CD4-positive, alpha-beta T cell (primary cell): ENCODE measurements around the gene DNAAF5. TPM values are rescaled to one million over a fixed set of nuclear protein-coding genes. Genes with fewer than 3 reads are reported as not detected.
"Not testable (repeated sequence)": the region's sequence is repeated elsewhere in the genome, so short reads cannot be mapped to it uniquely, and the experiment has no call there.

Source experiments
- ATAC-seq: fragments of 200-7000 bp; cut with Tn5 transposase; one replicate; pipeline ENCODE4 v1.10.0; 2022; ENCODE audit warnings: mild to moderate bottlenecking; ENCODE audit not compliant: poor library complexity
- CTCF ChIA-PET: fragments of 350-600 bp; sonication (Branson Sonifier 250); formaldehyde crosslinking; loops from one replicate; lab custom pipeline; 2021; ENCODE audit warnings: antibody characterized with exemption, inconsistent platforms; lab: Charles Lee
- POLR2A ChIA-PET: fragments of 350-600 bp; sonication (Branson Sonifier 250); formaldehyde crosslinking; loops from one replicate; lab custom pipeline; 2021; ENCODE audit warnings: antibody characterized with exemption, inconsistent platforms; lab: Charles Lee
- DNase-seq, 14 experiments: peaks; one replicate each; pipeline ENCODE4 v3.0.0-alpha.2; 2013 to 2020; ENCODE audit warnings: mixed read lengths in 2 of 14
- H3K27ac ChIP-seq, 2 donors: one replicate each; pipeline versions ENCODE4 v1.5.1 to v1.7.0; 2013; ENCODE audit warnings: low read length in 2 of 2, low read depth in 1 of 2, mild to moderate bottlenecking in 1 of 2
- H3K27me3 ChIP-seq, 2 experiments: 1 replicate in 1 of 2; 2 replicates in 1 of 2; pipeline versions ENCODE4 v1.6.1 to v1.7.0; 2013; ENCODE audit warnings: low read length in 2 of 2, control low read depth in 1 of 2, mild to moderate bottlenecking in 1 of 2, moderate library complexity in 1 of 2; ENCODE audit not compliant: insufficient read depth in 2 of 2, control insufficient read depth in 1 of 2
- H3K36me3 ChIP-seq: one replicate; pipeline ENCODE4 v1.6.1; 2013; ENCODE audit warnings: low read length, control low read depth; ENCODE audit not compliant: insufficient read depth
- H3K4me1 ChIP-seq: one replicate; pipeline ENCODE4 v1.6.1; 2013; ENCODE audit warnings: low read length, control low read depth; ENCODE audit not compliant: insufficient read depth
- H3K4me3 ChIP-seq: one replicate; pipeline ENCODE4 v1.5.1; 2013; ENCODE audit warnings: mild to moderate bottlenecking, low read length, moderate library complexity
- H3K9me3 ChIP-seq, 2 experiments: 1 replicate in 1 of 2; 2 replicates in 1 of 2; pipeline versions ENCODE4 v1.6.1 to v1.7.0; 2013; ENCODE audit warnings: low read length in 2 of 2, mild to moderate bottlenecking in 2 of 2, control low read depth in 1 of 2, moderate library complexity in 1 of 2; ENCODE audit not compliant: control insufficient read depth in 1 of 2, insufficient read depth in 1 of 2
- H3K27ac Mint-ChIP-seq: one replicate; pipeline ENCODE4 v1.8.0; 2020; ENCODE audit warnings: mixed read lengths
- H3K27me3 Mint-ChIP-seq: one replicate; pipeline ENCODE4 v1.8.0; 2021; ENCODE audit warnings: mixed read lengths
- H3K36me3 Mint-ChIP-seq: one replicate; pipeline ENCODE4 v1.8.0; 2021; ENCODE audit warnings: low read depth, mixed read lengths
- H3K4me1 Mint-ChIP-seq: one replicate; pipeline ENCODE4 v1.8.0; 2021; ENCODE audit warnings: low read depth, mixed read lengths
- H3K4me3 Mint-ChIP-seq: one replicate; pipeline ENCODE4 v1.8.0; 2020; ENCODE audit warnings: mild to moderate bottlenecking, mixed read lengths
- H3K9me3 Mint-ChIP-seq: one replicate; pipeline ENCODE4 v1.8.0; 2020; ENCODE audit warnings: mixed read lengths
- intact Hi-C, 2 experiments: fragments of 100-400 bp; cut with DNase I in 1 of 2; cut with micrococcal nuclease in 1 of 2; formaldehyde crosslinking; loops; one replicate each; pipeline versions ENCODE4 v1.15.1 to v1.9.0; 2023 to 2025; cut with DNase I, micrococcal nuclease
- total RNA-seq, 174 experiments: library from RNA in 2 of 174; stranded (reverse) in 2 of 174; gene quantifications; one replicate each; pipeline ENCODE4 v1.2.3 and lab custom pipeline; 2021 to 2026
- TF ChIP-seq, protein P1 (sequence below): fragments of 200-600 bp; IDR thresholded peaks from one replicate; pipeline ENCODE4 v1.8.0; 2022; ENCODE audit warnings: antibody characterized with exemption, mild to moderate bottlenecking

Gene DNAAF5
- total RNA-seq, 2 experiments from 2014 or later, result 4.8 to 6.1 TPM

GRCh38 chr7:803243-803635 is 76.7 kb downstream of the DNAAF5 start:
- CTCF ChIA-PET, result no interaction called here
- H3K36me3 Mint-ChIP-seq, result no peaks in the 10 kb centered on the region
- ATAC-seq (no peak), DNase-seq (no peak)
- intact Hi-C loops, result no loop called here
- H3K4me3 Mint-ChIP-seq, result no peak overlapping the region
- H3K4me1 Mint-ChIP-seq, result no peaks in the 10 kb centered on the region
- H3K9me3 ChIP-seq, result peaks cover 0 to 7% of the 10 kb centered on the region in 2 experiments
- H3K4me1 ChIP-seq, result no peaks in the 10 kb centered on the region
- no peak overlapping the region for H3K27ac Mint-ChIP-seq
- H3K27me3 ChIP-seq, result no peaks in the 10 kb centered on the region
- no peak overlapping the region for H3K27ac ChIP-seq
- H3K4me3 ChIP-seq, result no peak overlapping the region
- H3K27me3 Mint-ChIP-seq, result no peaks in the 10 kb centered on the region
- TF ChIP-seq, protein P1, sequence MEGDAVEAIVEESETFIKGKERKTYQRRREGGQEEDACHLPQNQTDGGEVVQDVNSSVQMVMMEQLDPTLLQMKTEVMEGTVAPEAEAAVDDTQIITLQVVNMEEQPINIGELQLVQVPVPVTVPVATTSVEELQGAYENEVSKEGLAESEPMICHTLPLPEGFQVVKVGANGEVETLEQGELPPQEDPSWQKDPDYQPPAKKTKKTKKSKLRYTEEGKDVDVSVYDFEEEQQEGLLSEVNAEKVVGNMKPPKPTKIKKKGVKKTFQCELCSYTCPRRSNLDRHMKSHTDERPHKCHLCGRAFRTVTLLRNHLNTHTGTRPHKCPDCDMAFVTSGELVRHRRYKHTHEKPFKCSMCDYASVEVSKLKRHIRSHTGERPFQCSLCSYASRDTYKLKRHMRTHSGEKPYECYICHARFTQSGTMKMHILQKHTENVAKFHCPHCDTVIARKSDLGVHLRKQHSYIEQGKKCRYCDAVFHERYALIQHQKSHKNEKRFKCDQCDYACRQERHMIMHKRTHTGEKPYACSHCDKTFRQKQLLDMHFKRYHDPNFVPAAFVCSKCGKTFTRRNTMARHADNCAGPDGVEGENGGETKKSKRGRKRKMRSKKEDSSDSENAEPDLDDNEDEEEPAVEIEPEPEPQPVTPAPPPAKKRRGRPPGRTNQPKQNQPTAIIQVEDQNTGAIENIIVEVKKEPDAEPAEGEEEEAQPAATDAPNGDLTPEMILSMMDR, result no peak
- POLR2A ChIA-PET, result no interaction called here
- H3K9me3 Mint-ChIP-seq, result no peaks in the 10 kb centered on the region
- H3K36me3 ChIP-seq, result no peaks in the 10 kb centered on the region

- H3K36me3 ChIP-seq, ATAC-seq, H3K9me3 ChIP-seq, intact Hi-C loops, H3K36me3 Mint-ChIP-seq, CTCF ChIA-PET, POLR2A ChIA-PET, H3K27me3 Mint-ChIP-seq, DNase-seq, H3K4me1 Mint-ChIP-seq, H3K27ac Mint-ChIP-seq, H3K9me3 Mint-ChIP-seq, H3K4me3 ChIP-seq, H3K27ac ChIP-seq, H3K27me3 ChIP-seq, H3K4me1 ChIP-seq, H3K4me3 Mint-ChIP-seq: not testable (repeated sequence)
Measured at GRCh38 chr7:803796-804195, 77.3 kb downstream of the DNAAF5 start.

DNA sequence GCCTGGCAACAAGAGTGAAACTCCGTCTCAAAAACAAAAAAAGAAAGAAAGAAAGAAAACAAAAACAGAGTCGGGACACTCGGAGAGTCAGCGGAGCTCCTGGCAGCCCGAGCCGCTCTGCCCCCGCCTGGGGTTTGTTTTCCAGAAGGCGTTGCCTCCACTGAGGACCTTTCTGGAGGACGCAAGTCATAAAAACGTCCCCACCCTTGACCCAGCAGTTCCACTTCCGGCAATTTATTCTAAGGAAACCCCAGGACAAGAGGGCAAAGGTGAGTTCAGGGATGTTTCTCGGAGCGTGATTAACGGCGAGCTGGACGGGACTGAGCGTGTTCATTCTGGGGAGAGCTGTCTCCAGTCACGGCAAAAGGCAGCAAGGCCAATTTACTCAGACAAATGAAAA is 78.8 kb downstream of the DNAAF5 start:
- POLR2A ChIA-PET, result no interaction called here
- CTCF ChIA-PET, result no interaction called here

More for the DNA sequence above, 78.8 kb downstream of the DNAAF5 start:
- ATAC-seq, result no peak
- Mint-ChIP-seq H3K9me3 (no peaks in the 10 kb centered on the region), H3K27me3 (no peaks in the 10 kb centered on the region), H3K27ac (no peak overlapping the region), H3K4me1 (no peaks in the 10 kb centered on the region), H3K4me3 (no peak overlapping the region), H3K36me3 (no peaks in the 10 kb centered on the region)
- Histone ChIP-seq H3K36me3 (no peaks in the 10 kb centered on the region), H3K27me3 (no peaks in the 10 kb centered on the region), H3K27ac (no peak overlapping the region), H3K4me3 (no peak overlapping the region), H3K9me3 (peaks cover 0 to 12% of the 10 kb centered on the region in 2 experiments), H3K4me1 (no peaks in the 10 kb centered on the region)
- intact Hi-C loops, result no loop called here
- no peak for DNase-seq
- TF ChIP-seq, protein P1, result no peak
